PC-3 (cell line): ENCODE data around the gene GTPBP2.

ENCODE experiments used
- CTCF ChIP-seq: fragments of 300-600 bp; sonication (generic); conservative IDR thresholded peaks from 2 replicates; pipeline ENCODE4 v1.5.1; 2017; ENCODE audit warnings: antibody characterized with exemption, low read depth, mild to moderate bottlenecking, low read length
- EZH2 ChIP-seq: fragments of 300-600 bp; sonication (generic); IDR thresholded peaks from one replicate; pipeline ENCODE4 v1.6.1; 2017; ENCODE audit warnings: antibody characterized with exemption, mild to moderate bottlenecking, low read length; ENCODE audit not compliant: unreplicated experiment

- TF ChIP-seq CTCF, result no peak
- no peak for TF ChIP-seq EZH2
These were observed 18.5 kb upstream of the GTPBP2 start for GRCh38 chr6:43647613-43648012.
